ENCODE data around the gene CCDC149. TPM values are rescaled to one million over a fixed set of nuclear protein-coding genes. Genes with fewer than 3 reads are reported as not detected.

The CCDC149 gene
- total and polyA plus RNA-seq, 2 donors (not counting 3 experiments of a cell fraction or from before 2014, with no cell fraction given), result 7.8 to 11.3 TPM

DNA sequence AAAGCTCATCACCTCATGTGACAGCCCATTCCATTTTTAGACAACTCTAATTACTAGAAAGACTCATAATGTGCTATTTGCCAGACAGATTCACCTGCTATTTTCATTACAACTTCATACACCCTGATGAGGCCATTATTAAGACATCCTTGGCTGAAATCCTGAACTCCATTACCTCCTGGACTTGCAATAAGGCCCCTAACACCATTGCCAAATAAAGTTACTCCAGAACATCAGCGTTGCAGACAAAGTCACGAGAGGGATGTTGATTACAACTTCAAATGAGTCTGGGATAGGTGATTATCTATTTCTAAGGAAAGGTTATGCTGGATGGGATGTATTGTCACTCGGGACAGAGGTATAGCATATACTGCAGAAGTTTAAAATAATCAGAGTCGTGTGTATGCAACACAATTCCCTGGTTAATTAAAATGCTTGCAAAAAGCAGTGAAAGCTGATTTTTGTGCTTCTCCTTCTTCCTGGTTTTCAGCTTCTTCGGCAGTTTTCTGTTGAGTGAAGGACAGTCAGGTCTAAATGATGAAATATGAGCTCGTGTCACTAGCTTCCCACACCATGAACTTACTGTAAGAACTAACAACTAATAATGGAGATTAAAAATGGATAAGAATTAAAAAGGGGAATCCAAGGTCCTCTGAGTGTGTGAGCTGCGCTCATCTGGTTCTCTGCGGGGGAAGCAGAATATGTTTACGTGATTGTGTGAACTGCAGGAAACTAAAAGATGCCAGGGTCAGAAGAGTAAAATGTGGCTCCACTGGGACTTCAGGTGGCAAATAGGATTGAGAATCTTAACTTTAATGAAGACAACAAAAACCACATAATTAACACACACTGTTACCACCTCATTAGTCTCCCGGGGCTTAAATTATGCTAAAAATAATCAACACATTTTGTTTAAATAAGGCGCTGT, 135.0 kb downstream of the CCDC149 start:
- intact Hi-C loops (cut with micrococcal nuclease), result no loop called here
- Histone ChIP-seq H3K27me3 (ENCODE audit: control insufficient read depth in 2 of 2, insufficient read depth in 2 of 2, low read length in 2 of 2) (no peaks in the 10 kb centered on the region), H3K36me3 (ENCODE audit: control insufficient read depth in 2 of 2, extremely low read depth in 1 of 2, insufficient read depth in 2 of 2, low read length in 2 of 2) (no peaks in the 10 kb centered on the region), H3K4me2 (ENCODE audit: insufficient read depth, low read length) (no peak overlapping the region), H3K79me2 (ENCODE audit: control insufficient read depth, insufficient read depth, low read length) (no peaks in the 10 kb centered on the region), H4K20me1 (replicated peaks; ENCODE audit: control insufficient read depth, extremely low read depth, insufficient read depth, low read length) (no peaks in the 10 kb centered on the region), H3K9ac (replicated peaks; ENCODE audit: extremely low read depth, insufficient read depth, low read length) (no peak overlapping the region), H3K4me3 (replicated peaks in 1 of 3; ENCODE audit: insufficient read depth in 1 of 3, low read depth in 1 of 3, low read length in 3 of 3) (no peak overlapping the region), H3K4me1 (ENCODE audit: control insufficient read depth, extremely low read depth, insufficient read depth, low read length) (no peaks in the 10 kb centered on the region), H2AFZ (ENCODE audit: low read depth, low read length) (no peak overlapping the region), H3K9me3 (replicated peaks; ENCODE audit: control insufficient read depth, insufficient read depth, low read length) (no peaks in the 10 kb centered on the region), H3K9me1 (replicated peaks; ENCODE audit: control insufficient read depth, extremely low read depth, insufficient read depth, low read length) (no peaks in the 10 kb centered on the region), H3K27ac (ENCODE audit: insufficient read depth, low read depth, low read length) (no peak overlapping the region)
- FAIRE-seq (no peak), DNase-seq (ENCODE audit: low read depth, low spot score) (no peak)
- no TSS peak for BruUV-seq (replicated peaks)
- dilution Hi-C loops (cut with MboI; ENCODE audit: extremely low pct_ligation_motif_present, low sequenced_read_pairs), result no loop called here
- TF ChIP-seq FOS (IDR thresholded peaks at IDR 0.05; ENCODE audit: borderline replicate concordance, insufficient read depth, low read length), result no peak
- no peak for TF ChIP-seq POLR2AphosphoS5 (IDR thresholded peaks at IDR 0.05; ENCODE audit: insufficient read depth, low read depth, low read length)
- no peak for TF ChIP-seq POLR2A (IDR thresholded peaks at IDR 0.05; ENCODE audit: low read depth, low read length)
- no peak for TF ChIP-seq EZH2 (IDR thresholded peaks at IDR 0.05; ENCODE audit: borderline replicate concordance, low read depth, low read length, severe bottlenecking)
- no peak for TF ChIP-seq MYC (IDR thresholded peaks at IDR 0.05; ENCODE audit: low read depth, low read length)
- TF ChIP-seq, protein P1, sequence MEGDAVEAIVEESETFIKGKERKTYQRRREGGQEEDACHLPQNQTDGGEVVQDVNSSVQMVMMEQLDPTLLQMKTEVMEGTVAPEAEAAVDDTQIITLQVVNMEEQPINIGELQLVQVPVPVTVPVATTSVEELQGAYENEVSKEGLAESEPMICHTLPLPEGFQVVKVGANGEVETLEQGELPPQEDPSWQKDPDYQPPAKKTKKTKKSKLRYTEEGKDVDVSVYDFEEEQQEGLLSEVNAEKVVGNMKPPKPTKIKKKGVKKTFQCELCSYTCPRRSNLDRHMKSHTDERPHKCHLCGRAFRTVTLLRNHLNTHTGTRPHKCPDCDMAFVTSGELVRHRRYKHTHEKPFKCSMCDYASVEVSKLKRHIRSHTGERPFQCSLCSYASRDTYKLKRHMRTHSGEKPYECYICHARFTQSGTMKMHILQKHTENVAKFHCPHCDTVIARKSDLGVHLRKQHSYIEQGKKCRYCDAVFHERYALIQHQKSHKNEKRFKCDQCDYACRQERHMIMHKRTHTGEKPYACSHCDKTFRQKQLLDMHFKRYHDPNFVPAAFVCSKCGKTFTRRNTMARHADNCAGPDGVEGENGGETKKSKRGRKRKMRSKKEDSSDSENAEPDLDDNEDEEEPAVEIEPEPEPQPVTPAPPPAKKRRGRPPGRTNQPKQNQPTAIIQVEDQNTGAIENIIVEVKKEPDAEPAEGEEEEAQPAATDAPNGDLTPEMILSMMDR (IDR thresholded peaks at IDR 0.05; ENCODE audit: extremely low read depth in 1 of 2, insufficient read depth in 1 of 2, low read depth in 1 of 2, low read length in 2 of 2), result no peak
- TF ChIP-seq, protein P2, sequence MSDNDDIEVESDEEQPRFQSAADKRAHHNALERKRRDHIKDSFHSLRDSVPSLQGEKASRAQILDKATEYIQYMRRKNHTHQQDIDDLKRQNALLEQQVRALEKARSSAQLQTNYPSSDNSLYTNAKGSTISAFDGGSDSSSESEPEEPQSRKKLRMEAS (IDR thresholded peaks at IDR 0.05; ENCODE audit: insufficient read depth, insufficient read length), result no peak
- TF ChIP-seq GATA2 (IDR thresholded peaks at IDR 0.05; ENCODE audit: insufficient read depth, insufficient read length, low read depth, low read length), result no peak
- no peak for TF ChIP-seq JUN (IDR thresholded peaks at IDR 0.05; ENCODE audit: borderline replicate concordance, insufficient read depth, insufficient read length, low read depth)
- CTCF ChIA-PET, result no interaction called here
- POLR2A ChIA-PET, result no interaction called here

Measured in endothelial cell of umbilical vein (primary cell).